VCaP (cell line): ENCODE results near the gene ARGLU1.
A peak's percentile ranks its signal among the peaks of the same experiment; 100 is the strongest.

Experiments
- H3K27ac ChIP-seq: fragments of 450-650 bp; 2 replicates; pipeline ENCODE4 v1.5.1; 2017
- CTCF ChIP-seq: fragments of 450-650 bp; conservative IDR thresholded peaks from 2 replicates; pipeline ENCODE4 v1.5.1; 2017; ENCODE audit warnings: mild to moderate bottlenecking, moderate library complexity

The ARGLU1 gene

GRCh38 chr13:106567474-106568298 is at the start of gene ARGLU1:
Gene ARGLU1 (minus strand): TSS chr13:106568137. CDS start chr13:106567919, 218 bp downstream.
- TF ChIP-seq CTCF = no peak
- H3K27ac ChIP-seq = peak within 1 kb of the TSS; percentile 96

- H3K27ac ChIP-seq = no peak overlapping the region
- no peak for TF ChIP-seq CTCF
These were observed 49.6 kb upstream of the ARGLU1 start for GRCh38 chr13:106617561-106617960.

GRCh38 chr13:106616729-106617128 is 48.8 kb upstream of the ARGLU1 start:
- no peak overlapping the region for H3K27ac ChIP-seq
- no peak for TF ChIP-seq CTCF

- no peak overlapping the region for H3K27ac ChIP-seq
- no peak for TF ChIP-seq CTCF
These were observed 46.9 kb upstream of the ARGLU1 start for GRCh38 chr13:106614874-106615273.

GRCh38 chr13:106612688-106613087 is 44.8 kb upstream of the ARGLU1 start:
- H3K27ac ChIP-seq = peak overlapping the region; percentile 4; the same call in 1 of the 2 replicates
- no peak for TF ChIP-seq CTCF

- no peak overlapping the region for H3K27ac ChIP-seq
- TF ChIP-seq CTCF = no peak
These were observed 42.5 kb upstream of the ARGLU1 start for GRCh38 chr13:106610486-106610885.

GRCh38 chr13:106609116-106609515 is 41.2 kb upstream of the ARGLU1 start:
- H3K27ac ChIP-seq = no peak overlapping the region
- TF ChIP-seq CTCF = no peak
